Medulla oblongata (tissue), 1 donor: ENCODE measurements around the gene ZXDC.

Source experiments
- DNase-seq: peaks from one replicate; pipeline ENCODE4 v3.0.0-alpha.2; 2015; ENCODE audit errors: extremely low spot score

Gene ZXDC

DNA sequence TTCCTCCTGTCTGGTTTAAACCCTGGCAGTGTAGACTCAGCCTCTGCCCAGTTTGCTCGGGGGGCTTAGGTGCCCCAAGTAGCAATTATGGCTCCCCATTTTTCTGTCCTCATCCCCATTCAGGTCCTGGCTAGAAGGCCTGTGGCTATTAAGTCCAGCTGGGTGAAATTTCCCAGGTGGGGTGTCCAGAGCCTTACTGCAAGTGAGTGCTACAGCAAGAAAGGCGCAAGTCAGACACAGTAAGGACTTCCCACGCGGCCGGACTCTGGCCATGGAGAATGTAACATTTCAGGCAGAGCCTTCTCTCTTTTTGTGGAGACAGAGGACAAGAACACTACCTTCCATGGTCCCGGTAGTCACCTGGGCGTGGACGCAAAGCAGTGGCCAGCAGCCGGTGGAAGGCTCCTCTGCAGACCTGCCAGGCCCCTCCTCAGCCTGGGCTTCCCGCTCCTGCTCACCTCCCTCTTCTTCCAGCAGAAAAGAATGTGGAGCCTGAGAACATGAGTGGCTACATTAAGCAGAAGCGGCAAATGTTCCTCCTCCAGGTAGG, 57.6 kb downstream of the ZXDC start:
- DNase-seq = no peak

DNA sequence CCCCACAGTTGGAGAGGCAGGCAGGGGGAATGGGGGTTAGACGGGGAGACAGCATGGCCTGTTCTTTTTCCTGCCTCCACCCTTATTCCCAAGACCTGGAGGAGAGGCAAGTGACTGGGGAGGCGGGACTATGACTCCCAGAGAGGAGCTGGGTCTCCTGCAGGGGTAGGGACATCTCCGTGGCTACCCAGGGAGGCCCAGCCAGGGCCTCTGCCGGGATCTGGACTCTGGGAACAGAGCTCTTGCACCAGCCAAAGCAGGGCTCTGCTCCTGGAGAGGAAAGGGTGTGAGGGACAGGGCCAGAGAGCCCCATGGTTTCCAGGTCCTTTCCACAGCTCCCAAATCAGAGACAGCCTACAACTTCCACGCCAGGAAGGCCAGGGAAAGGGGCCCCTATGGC, 58.2 kb downstream of the ZXDC start:
- no peak for DNase-seq

GRCh38 chr3:126416943-126417342, 58.7 kb downstream of the ZXDC start:
- DNase-seq = no peak

- no peak for DNase-seq
Observed at GRCh38 chr3:126415661-126416591, 59.8 kb downstream of the ZXDC start.

GRCh38 chr3:126414961-126415660, 60.6 kb downstream of the ZXDC start:
- no peak for DNase-seq

- DNase-seq = no peak
Observed at GRCh38 chr3:126414406-126414805, 61.3 kb downstream of the ZXDC start.

GRCh38 chr3:126413693-126414080, 62.0 kb downstream of the ZXDC start:
- DNase-seq = no peak

- DNase-seq = no peak
Observed at GRCh38 chr3:126412841-126413692, 62.6 kb downstream of the ZXDC start.

DNA sequence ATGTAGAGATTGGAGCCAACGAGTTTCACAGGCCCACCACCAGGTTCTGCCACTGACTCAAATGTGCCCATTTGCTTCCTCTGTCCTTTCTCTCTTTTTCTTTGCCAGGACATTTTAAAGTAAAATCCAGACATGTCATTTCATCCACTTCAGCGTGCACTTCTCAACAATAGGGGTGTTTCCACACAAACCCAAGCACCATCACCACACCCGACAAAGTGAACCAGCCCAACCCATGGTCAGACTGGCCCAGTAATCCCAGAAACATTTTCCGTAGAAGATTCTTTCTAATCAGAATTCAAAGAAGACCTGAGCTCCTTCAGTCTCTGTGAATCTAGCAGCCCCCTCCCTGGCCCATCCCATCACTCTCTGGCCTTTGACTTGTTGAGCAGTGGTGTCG, 67.6 kb downstream of the ZXDC start:
- DNase-seq = no peak

DNA sequence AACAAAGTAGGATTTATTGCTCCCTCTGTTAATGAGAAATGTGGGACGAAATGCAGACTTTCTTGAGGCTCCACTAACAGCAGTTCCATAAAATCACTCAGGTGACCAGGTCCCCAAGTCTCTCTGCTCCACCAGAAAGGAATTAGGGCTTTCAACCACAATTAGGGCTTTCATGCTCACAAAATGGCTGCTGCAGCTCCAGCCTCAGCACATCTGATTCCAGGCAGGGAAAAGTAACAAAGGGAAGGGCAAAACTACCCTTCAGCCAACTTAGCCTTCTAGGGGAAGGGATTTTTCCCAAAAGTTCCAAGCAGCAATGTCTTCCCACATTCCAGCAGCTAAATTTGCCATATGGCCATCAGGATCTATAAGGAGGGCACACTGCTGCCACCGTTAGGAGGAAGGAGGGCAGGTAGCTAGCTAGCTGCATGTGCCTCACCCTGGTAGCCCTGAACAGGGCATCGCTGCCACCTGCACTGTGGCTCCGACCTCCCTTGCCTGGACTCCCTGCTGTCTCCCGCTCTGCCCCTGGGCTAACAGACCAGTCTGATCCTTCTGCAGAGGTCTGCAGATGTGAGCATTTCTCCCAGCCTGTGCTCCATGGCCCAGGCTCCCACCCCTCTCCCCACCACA, 68.2 kb downstream of the ZXDC start:
- no peak for DNase-seq

DNA sequence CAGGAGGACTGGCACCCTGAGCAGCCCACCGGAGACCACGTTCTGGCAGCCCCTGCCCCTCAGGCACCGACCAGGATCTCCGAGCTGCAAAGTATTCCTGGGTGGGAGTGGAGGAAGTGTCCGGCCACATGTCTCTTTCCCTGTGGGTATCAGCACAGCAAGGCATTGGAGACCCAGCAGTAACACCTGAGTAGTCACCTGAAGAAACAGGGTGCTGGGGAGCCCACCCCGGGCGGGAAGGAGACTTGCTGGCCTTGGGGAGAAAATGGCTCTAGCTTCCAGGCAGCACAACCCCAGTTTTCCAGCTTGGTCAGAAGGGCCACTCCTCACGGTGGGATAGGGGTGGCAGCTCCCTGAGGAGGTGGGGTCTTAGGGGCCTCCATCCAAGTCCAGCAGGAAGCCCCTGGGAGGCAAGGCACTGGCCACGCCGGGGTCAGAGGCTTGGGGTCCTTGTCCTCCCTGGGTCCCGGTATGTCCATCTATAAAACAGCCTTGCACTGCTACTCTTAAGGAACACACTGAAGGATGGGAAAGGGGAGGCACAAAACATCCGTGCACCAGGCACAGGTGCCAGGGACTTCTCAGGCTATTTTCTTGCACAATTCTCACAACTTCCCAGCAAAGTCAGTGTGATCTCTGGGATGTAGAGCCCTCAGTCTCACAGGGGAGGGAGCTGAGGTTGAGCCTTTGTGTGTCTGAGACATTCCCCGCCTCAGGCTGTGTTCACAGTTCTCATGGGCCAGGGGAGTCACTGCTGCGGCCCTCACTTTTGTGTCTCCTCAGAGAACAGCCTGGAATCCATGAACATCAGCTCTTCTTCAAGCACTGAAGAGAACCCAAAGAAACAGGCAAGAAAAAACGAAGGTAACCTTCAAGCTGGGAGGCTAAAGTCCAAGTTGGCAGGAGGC, 69.0 kb downstream of the ZXDC start:
- no peak for DNase-seq

DNA sequence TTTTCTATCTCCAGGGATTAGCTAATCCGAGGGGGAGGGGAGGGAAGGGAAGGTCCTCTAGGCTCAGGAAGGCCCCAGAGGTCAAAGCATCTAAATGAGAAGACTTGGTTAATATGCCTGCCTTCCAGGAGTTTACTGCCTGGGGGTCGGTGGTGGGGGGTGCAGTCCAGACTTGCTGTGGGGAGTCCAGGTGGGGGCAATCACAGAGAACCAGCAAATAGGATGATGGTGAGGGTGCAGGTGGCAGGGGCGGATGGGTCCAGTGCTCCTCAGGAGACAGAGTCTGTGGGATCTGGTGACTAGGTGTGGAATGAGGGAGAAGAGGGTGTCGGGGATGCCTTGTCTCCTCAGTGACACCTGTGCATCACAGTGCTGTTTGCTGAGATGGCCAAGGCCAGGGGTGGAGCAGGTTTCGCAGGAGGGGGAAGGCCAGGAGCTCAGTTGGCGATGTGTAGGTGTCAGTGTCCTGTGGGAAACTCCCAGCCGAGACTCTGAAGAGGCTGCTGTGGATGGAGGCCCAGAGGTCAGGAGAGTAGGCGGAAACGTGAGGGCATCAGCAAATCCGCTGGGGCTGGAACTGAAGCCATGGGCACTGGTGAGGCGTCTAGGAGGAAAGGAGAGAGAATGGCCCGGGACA, 72.9 kb downstream of the ZXDC start:
- no peak for DNase-seq

- DNase-seq = no peak
Observed at GRCh38 chr3:126402178-126402577, 73.5 kb downstream of the ZXDC start.

DNA sequence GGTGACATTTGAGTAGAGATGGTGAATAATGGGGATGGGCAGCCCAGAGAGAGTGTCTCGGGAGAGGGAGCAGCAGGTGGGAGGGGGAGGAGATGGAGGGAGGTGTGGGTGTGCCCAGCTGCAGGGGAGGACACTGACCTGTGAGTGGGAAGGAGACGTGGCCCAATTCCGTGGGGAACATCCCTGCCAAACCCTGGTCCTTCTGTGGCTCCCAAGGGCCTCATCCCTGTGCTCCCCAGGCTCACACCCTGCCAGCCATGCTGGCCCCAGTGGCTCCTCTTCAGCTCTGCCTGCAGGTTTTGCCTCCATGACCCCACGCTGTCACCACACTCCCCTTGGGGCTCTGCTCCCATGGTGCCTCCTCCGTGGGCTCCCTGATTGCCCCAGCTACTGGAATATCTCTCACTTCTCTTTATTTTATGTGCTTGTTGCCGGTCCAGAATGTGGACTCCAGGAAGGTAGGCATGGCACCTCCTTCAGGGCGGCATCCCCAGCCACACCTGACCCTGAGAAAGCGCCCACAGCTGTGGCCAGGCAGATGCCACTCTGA, 74.0 kb downstream of the ZXDC start:
- no peak for DNase-seq

DNA sequence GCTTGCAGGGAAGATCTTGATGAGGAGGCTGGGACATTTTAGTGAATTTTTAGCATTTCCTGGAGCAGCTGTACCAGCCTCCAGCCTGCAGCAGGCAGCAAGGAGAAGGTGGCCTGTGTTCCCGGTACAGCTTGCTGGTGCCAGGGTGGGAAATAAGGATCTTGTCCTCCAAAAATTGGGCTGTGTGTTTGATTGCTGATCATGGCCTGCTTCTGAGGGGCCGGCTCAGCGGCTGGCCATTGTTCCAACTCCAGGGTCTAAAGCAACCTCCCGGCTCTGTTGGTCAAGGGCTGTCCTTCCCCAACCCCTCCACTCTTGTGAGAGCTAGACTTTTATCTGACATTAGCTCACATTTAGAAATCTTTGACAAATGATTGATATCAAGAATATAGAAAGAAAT, 75.9 kb downstream of the ZXDC start:
- no peak for DNase-seq

GRCh38 chr3:126399351-126399735, 76.3 kb downstream of the ZXDC start:
- no peak for DNase-seq

DNA sequence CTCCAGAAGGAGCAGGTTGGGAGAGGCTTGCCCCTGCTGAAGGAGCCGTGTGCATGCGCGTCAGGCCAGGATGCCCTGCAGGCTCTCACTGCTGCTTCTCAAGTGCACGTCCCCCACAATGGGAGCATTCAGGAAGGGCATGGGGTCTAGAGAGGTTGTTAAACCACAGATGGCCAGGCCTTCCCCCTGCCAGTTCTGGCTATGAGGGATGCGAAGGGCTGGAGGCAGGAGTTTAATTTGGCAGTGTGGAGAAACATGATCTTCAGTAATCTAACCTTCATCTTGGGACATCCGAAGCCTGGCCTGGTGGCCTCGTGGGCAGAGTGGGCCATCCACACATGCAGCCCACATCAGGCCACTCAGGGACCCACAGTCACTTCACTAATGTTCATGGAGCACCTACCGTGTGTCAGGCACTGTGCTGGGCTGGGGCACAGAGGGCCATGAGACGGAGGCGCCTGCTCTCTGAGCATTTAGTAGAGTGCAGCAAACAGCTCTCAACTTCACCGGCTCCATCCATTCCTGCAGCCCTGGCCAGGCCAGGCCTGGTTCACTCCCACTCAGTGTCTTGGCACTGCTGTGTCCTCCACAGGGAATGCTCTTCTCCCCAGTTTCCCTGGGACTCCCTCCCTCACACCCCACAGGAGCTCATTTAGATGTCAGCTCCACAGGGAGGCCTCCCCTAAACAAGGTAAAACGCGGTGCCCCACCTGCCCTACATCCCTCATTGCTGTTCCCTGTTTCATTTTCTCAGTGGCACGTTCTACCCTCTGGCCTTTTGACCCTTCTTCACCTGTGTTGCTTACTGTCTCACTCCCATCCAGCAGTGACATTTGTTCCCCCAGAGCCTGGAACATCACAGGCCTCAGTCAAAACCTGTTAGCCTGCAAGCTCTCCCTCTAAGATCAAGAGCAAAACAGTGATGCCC, 77.0 kb downstream of the ZXDC start:
- DNase-seq = no peak

- DNase-seq = no peak
Observed at GRCh38 chr3:126397610-126398422, 77.9 kb downstream of the ZXDC start.
